SK-N-SH (cell line): ENCODE data around the gene PIBF1. TPM values are rescaled to one million over a fixed set of nuclear protein-coding genes. Genes with fewer than 3 reads are reported as not detected.
"Not testable (repeated sequence)": the region's sequence is repeated elsewhere in the genome, so short reads cannot be mapped to it uniquely, and the experiment has no call there.

ENCODE experiments used
- CTCF ChIA-PET: fragments of 300-600, 350-600 bp; formaldehyde crosslinking; extraction: SDS; loops from one replicate; lab custom pipeline; 2021; lab: Yijun Ruan, JAX
- POLR2A ChIA-PET: fragments of 350-600 bp; sonication (Branson Sonifier 250); formaldehyde crosslinking; extraction: SDS; loops from one replicate; lab custom pipeline; 2020; ENCODE audit warnings: antibody characterized with exemption, inconsistent platforms; lab: Yijun Ruan, JAX
- DNase-seq: peaks from one replicate; pipeline ENCODE4 v3.0.0; 2012
- H2AFZ ChIP-seq: fragments of 200-600 bp; sonication (generic); 2 replicates; pipeline ENCODE4 v1.8.1; 2016; ENCODE audit warnings: antibody characterized with exemption, mild to moderate bottlenecking, low read depth
- H3F3A ChIP-seq: fragments of 200-600 bp; sonication (generic); replicated peaks from 2 replicates; pipeline ENCODE3; 2016; ENCODE audit warnings: antibody characterized with exemption, mild to moderate bottlenecking; ENCODE audit not compliant: insufficient read depth
- H3K27ac ChIP-seq, 2 experiments: fragments of 200-500 bp in 1 of 2; fragments of 200-600 bp in 1 of 2; sonication (Bioruptor generic) in 1 of 2; sonication (generic), shearing (Covaris generic) in 1 of 2; 2 replicates each; pipeline versions ENCODE4 v1.5.1 to v1.6.1; 2014 to 2016; ENCODE audit warnings: low read depth in 2 of 2, inconsistent platforms in 1 of 2, low read length in 1 of 2, mild to moderate bottlenecking in 1 of 2, mixed read lengths in 1 of 2
- H3K27me3 ChIP-seq: fragments of 200-600 bp; sonication (generic), shearing (Covaris generic); 2 replicates; pipeline ENCODE4 v1.6.1; 2016; ENCODE audit warnings: mixed run types; ENCODE audit not compliant: insufficient read depth
- H3K36me3 ChIP-seq, 2 experiments: fragments of 200-500 bp in 1 of 2; fragments of 200-600 bp in 1 of 2; sonication (Bioruptor generic) in 1 of 2; sonication (generic) in 1 of 2; replicated peaks in 1 of 2; 2 replicates each; pipeline versions ENCODE3 to v1.5.1; 2014 to 2016; ENCODE audit warnings: low read length in 1 of 2, mild to moderate bottlenecking in 1 of 2; ENCODE audit not compliant: insufficient read depth in 2 of 2, control insufficient read depth in 1 of 2
- H3K4me1 ChIP-seq, 2 experiments: fragments of 200-500 bp in 1 of 2; fragments of 200-600 bp in 1 of 2; sonication (Bioruptor generic) in 1 of 2; sonication (generic), shearing (Covaris generic) in 1 of 2; 2 replicates each; pipeline versions ENCODE4 v1.5.1 to v1.6.1; 2014 to 2016; ENCODE audit warnings: low read depth in 1 of 2, low read length in 1 of 2, mixed run types in 1 of 2; ENCODE audit not compliant: insufficient read depth in 2 of 2, control insufficient read depth in 1 of 2
- H3K4me2 ChIP-seq: fragments of 200-600 bp; sonication (generic), shearing (Covaris generic); 2 replicates; pipeline ENCODE4 v1.6.1; 2017; ENCODE audit warnings: mixed run types
- H3K4me3 ChIP-seq, 2 experiments: fragments of 200-500 bp in 1 of 2; fragments of 200-600 bp in 1 of 2; sonication (Bioruptor generic) in 1 of 2; sonication (generic), shearing (Covaris generic) in 1 of 2; 2 replicates each; pipeline versions ENCODE4 v1.5.1 to v1.8.1; 2014 to 2016; ENCODE audit warnings: low read depth in 2 of 2, inconsistent platforms in 1 of 2, low read length in 1 of 2, mild to moderate bottlenecking in 1 of 2, mixed read lengths in 1 of 2, moderate library complexity in 1 of 2
- H3K79me2 ChIP-seq: fragments of 200-600 bp; sonication (generic); 2 replicates; pipeline ENCODE4 v1.8.1; 2017; ENCODE audit warnings: mild to moderate bottlenecking; ENCODE audit not compliant: insufficient read depth
- H3K9ac ChIP-seq: fragments of 200-600 bp; sonication (generic); 2 replicates; pipeline ENCODE4 v1.6.1; 2017; ENCODE audit warnings: mixed run types
- H3K9me2 ChIP-seq: fragments of 200-600 bp; sonication (generic); 2 replicates; pipeline ENCODE4 v1.6.1; 2017; ENCODE audit warnings: mixed run types
- H3K9me3 ChIP-seq: fragments of 200-600 bp; sonication (generic); 2 replicates; pipeline ENCODE4 v1.6.1; 2017; ENCODE audit warnings: mixed run types, mild to moderate bottlenecking, moderate library complexity
- H4K20me1 ChIP-seq: fragments of 200-600 bp; sonication (generic); 2 replicates; pipeline ENCODE4 v1.6.1; 2017; ENCODE audit warnings: mild to moderate bottlenecking, mixed run types; ENCODE audit not compliant: insufficient read depth
- CHD2 ChIP-seq: fragments of 150-350 bp; IDR thresholded peaks from 2 replicates; pipeline ENCODE4 v1.6.1; 2018; ENCODE audit warnings: low read length; ENCODE audit not compliant: partially characterized antibody
- ELF1 ChIP-seq: IDR thresholded peaks from 2 replicates; pipeline ENCODE4 v1.4.0; 2012
- FOSL2 ChIP-seq: IDR thresholded peaks from 2 replicates; pipeline ENCODE4 v1.4.0; 2012; ENCODE audit warnings: low read depth, mild to moderate bottlenecking, moderate library complexity, borderline replicate concordance
- FOXJ3 ChIP-seq: sonication (generic); formaldehyde crosslinking; IDR thresholded peaks from 2 replicates; pipeline ENCODE4 v1.5.1; 2020; ENCODE audit warnings: mild to moderate bottlenecking, missing genetic modification reagents
- MEF2A ChIP-seq: IDR thresholded peaks from 2 replicates; pipeline ENCODE4 v1.4.0; 2012; ENCODE audit warnings: low read depth, borderline replicate concordance
- MXI1 ChIP-seq: IDR thresholded peaks from 2 replicates; pipeline ENCODE4 v1.6.1; 2012; ENCODE audit warnings: mild to moderate bottlenecking, low read depth, low read length, improper control_type of control experiment
- NFIC ChIP-seq: IDR thresholded peaks from 2 replicates; pipeline ENCODE4 v1.4.0; 2012; ENCODE audit warnings: borderline replicate concordance
- RAD21 ChIP-seq: IDR thresholded peaks from 2 replicates; pipeline ENCODE4 v1.6.1; 2012; ENCODE audit warnings: mild to moderate bottlenecking, low read length
- RFX5 ChIP-seq: IDR thresholded peaks from 2 replicates; pipeline ENCODE4 v1.6.1; 2012; ENCODE audit warnings: mild to moderate bottlenecking, improper control_type of control experiment, low read length
- RXRA ChIP-seq: IDR thresholded peaks from 2 replicates; pipeline ENCODE4 v1.4.0; 2012; ENCODE audit warnings: low read depth, mild to moderate bottlenecking, borderline replicate concordance
- SMC3 ChIP-seq: IDR thresholded peaks from 2 replicates; pipeline ENCODE4 v1.6.1; 2012; ENCODE audit warnings: low read depth, low read length, improper control_type of control experiment
- TAF1 ChIP-seq: IDR thresholded peaks from 2 replicates; pipeline ENCODE4 v1.6.1; 2012; ENCODE audit warnings: low read depth, mild to moderate bottlenecking, low read length, moderate library complexity, borderline replicate concordance
- USF2 ChIP-seq: fragments of 150-350 bp; IDR thresholded peaks from 2 replicates; pipeline ENCODE4 v1.6.1; 2017; ENCODE audit warnings: antibody characterized with exemption, low read length, low read depth, borderline replicate concordance
- YY1 ChIP-seq: IDR thresholded peaks from 2 replicates; pipeline ENCODE4 v1.4.0; 2012; ENCODE audit warnings: low read depth, mild to moderate bottlenecking
- ZBTB33 ChIP-seq: IDR thresholded peaks from 2 replicates; pipeline ENCODE4 v1.4.0; 2012; ENCODE audit warnings: low read depth, borderline replicate concordance
- WGBS: methylation state at CpG from one replicate; pipeline ENCODE4 v1.1.6; 2017; ENCODE audit warnings: low lambda C conversion rate; 5-methylcytosine and 5-hydroxymethylcytosine counted together
- polyA plus RNA-seq, 3 experiments: library from polyadenylated mRNA; depleted of rRNA; stranded (reverse); fragments of >200 nt; gene quantifications; 2 replicates each; pipeline ENCODE4 v1.2.3, GENCODE V29; 2012
- TF ChIP-seq, protein P1 (sequence below): IDR thresholded peaks from 2 replicates; pipeline ENCODE4 v1.4.0; 2012; ENCODE audit warnings: low read depth, borderline replicate concordance

Gene PIBF1
- polyA plus RNA-seq, 1 of the 3 experiments (the other 2 are of a cell fraction) = 3.9 TPM

GRCh38 chr13:72891423-72891822, 109.5 kb downstream of the PIBF1 start:
- TF ChIP-seq MEF2A (no peak), ZBTB33 (no peak), RAD21 (no peak), RFX5 (no peak), USF2 (no peak), RXRA (no peak), YY1 (no peak), NFIC (no peak), TAF1 (no peak)
- Histone ChIP-seq H2AFZ (no peak overlapping the region), H3F3A (no peaks in the 10 kb centered on the region), H3K27ac (no peak overlapping the region), H3K4me1 (no peaks in the 10 kb centered on the region), H3K9me3 (0 out of 2 replicates have a peak, but pooled peaks cover 4% of the 10 kb centered on the region), H3K36me3 (peaks cover 28 to 49% of the 10 kb centered on the region in 2 experiments), H4K20me1 (no peaks in the 10 kb centered on the region), H3K27me3 (no peaks in the 10 kb centered on the region), H3K4me2 (no peak overlapping the region), H3K4me3 (no peak overlapping the region), H3K9ac (no peak overlapping the region), H3K79me2 (no peaks in the 10 kb centered on the region; the same call in 1 of the 2 replicates), H3K9me2 (no peaks in the 10 kb centered on the region; the same call in 1 of the 2 replicates)
- POLR2A ChIA-PET = no interaction called here
- CTCF ChIA-PET = no interaction called here
- 96% methylated on average over 3 of the region's 3 CpGs for whole genome bisulfite sequencing
- no peak for DNase-seq

DNA sequence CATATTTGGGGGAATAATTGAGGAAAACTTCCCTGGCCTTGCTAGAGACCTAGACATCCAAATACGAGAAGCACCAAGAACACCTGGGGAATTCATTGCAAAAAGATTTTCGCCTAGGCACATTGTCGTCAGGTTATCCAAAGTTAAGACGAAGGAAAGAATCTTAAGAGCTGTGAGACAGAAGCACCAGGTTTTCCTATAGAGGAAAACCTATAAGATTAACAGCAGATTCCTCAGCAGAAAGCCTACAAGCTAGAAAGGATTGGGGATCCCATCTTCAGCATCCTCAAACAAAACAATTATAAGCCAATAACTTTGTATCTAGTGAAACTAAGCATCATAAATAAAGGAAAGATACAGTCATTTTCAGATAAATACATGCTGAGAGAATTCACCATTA, 114.9 kb downstream of the PIBF1 start:
- H3F3A ChIP-seq = no peaks in the 10 kb centered on the region

DNA sequence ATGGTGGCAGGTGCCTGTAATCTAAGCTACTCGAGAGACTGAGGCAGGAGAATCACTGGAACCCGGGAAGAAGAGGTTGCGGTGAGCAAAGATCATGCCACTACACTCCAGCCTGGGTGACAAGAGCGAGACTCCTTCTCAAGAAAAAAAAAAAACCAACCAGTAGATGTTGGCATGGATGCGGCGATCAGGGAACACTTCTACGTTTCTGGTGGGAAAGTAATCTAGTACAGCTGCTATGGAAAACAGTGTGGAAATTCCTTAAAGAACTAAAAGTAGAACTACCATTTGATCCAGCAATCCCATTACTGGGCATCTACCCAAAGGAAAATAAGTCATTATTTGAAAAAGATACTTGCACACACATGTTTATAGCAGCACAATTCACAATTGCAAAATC, 119.6 kb downstream of the PIBF1 start:
- DNase-seq, H4K20me1 ChIP-seq, H3F3A ChIP-seq, H3K79me2 ChIP-seq, H3K9me3 ChIP-seq, H3K27ac ChIP-seq, H3K4me2 ChIP-seq, POLR2A ChIA-PET, H3K9me2 ChIP-seq, CTCF ChIA-PET, H3K4me1 ChIP-seq, H2AFZ ChIP-seq, H3K9ac ChIP-seq, H3K36me3 ChIP-seq, H3K27me3 ChIP-seq, H3K4me3 ChIP-seq: not testable (repeated sequence)
- 97% methylated on average over 7 of the region's 7 CpGs for WGBS

More for the DNA sequence above, 114.9 kb downstream of the PIBF1 start:
- Histone ChIP-seq H3K79me2 (no peaks in the 10 kb centered on the region), H3K4me3 (no peak overlapping the region), H3K4me2 (no peak overlapping the region), H3K4me1 (no peaks in the 10 kb centered on the region), H3K36me3 (peaks cover 24 to 36% of the 10 kb centered on the region in 2 experiments), H4K20me1 (no peaks in the 10 kb centered on the region), H3K27ac (no peak overlapping the region), H3K9ac (no peak overlapping the region), H3K9me2 (no peaks in the 10 kb centered on the region; the same call in 1 of the 2 replicates), H3K9me3 (no peaks in the 10 kb centered on the region), H2AFZ (no peak overlapping the region), H3K27me3 (no peaks in the 10 kb centered on the region)
- no peak for TF ChIP-seq CHD2
- no peak for TF ChIP-seq FOXJ3
- no peak for TF ChIP-seq USF2
- TF ChIP-seq ELF1 = no peak
- TF ChIP-seq RXRA = no peak
- TF ChIP-seq TAF1 = no peak
- TF ChIP-seq SMC3 = no peak
- no peak for TF ChIP-seq MXI1
- no peak for TF ChIP-seq FOSL2
- TF ChIP-seq, protein P1, sequence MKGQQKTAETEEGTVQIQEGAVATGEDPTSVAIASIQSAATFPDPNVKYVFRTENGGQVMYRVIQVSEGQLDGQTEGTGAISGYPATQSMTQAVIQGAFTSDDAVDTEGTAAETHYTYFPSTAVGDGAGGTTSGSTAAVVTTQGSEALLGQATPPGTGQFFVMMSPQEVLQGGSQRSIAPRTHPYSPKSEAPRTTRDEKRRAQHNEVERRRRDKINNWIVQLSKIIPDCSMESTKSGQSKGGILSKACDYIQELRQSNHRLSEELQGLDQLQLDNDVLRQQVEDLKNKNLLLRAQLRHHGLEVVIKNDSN = no peak
- TF ChIP-seq NFIC = no peak
- CTCF ChIA-PET = no interaction called here
- no peak for DNase-seq
- POLR2A ChIA-PET = no interaction called here
- 98% methylated on average over 4 of the region's 4 CpGs for WGBS
